Tibial nerve (tissue), 4 donors: Measurements from ENCODE around the gene PNKD.

Experiments
- CTCF ChIP-seq, 5 experiments: fragments of 200-600 bp in 3 of 5; fragments of 450-650 bp in 2 of 5; sonication (generic) in 3 of 5; IDR thresholded peaks; one replicate each; pipeline ENCODE4 v1.5.1; 2016 to 2019; ENCODE audit warnings: antibody characterized with exemption in 5 of 5, mild to moderate bottlenecking in 3 of 5, moderate library complexity in 2 of 5
- EP300 ChIP-seq, 2 donors: sonication (generic); formaldehyde crosslinking; IDR thresholded peaks; one replicate each; pipeline ENCODE4 v1.6.1; 2017; ENCODE audit warnings: antibody characterized with exemption in 2 of 2, mild to moderate bottlenecking in 1 of 2
- POLR2A ChIP-seq, 2 donors: fragments of 450-650 bp; IDR thresholded peaks; one replicate each; pipeline ENCODE4 v1.6.1; 2017; ENCODE audit warnings: antibody characterized with exemption in 2 of 2, mild to moderate bottlenecking in 2 of 2, moderate library complexity in 2 of 2

GRCh38 chr2:218367415-218368149, 97.3 kb downstream of the PNKD start:
- TF ChIP-seq POLR2A (IDR thresholded peaks at IDR 0.05) (peak; percentile 67 to 90), CTCF (IDR thresholded peaks at IDR 0.05) (no peak), EP300 (IDR thresholded peaks at IDR 0.05) (peak; percentile 64 to 94)
